Heart left ventricle (tissue), 13 donors: ENCODE data around the gene OTOA.
"Not testable (repeated sequence)": the region's sequence is repeated elsewhere in the genome, so short reads cannot be mapped to it uniquely, and the experiment has no call there.

ENCODE experiments used
- POLR2A ChIP-seq, 2 donors: fragments of 450-650 bp; IDR thresholded peaks; one replicate each; pipeline ENCODE4 v1.6.1; 2017; ENCODE audit warnings: antibody characterized with exemption in 2 of 2, mild to moderate bottlenecking in 2 of 2, moderate library complexity in 2 of 2
- TF ChIP-seq, protein P1 (sequence below), 12 donors: fragments of 200-600 bp; sonication (generic) in 4 of 12; IDR thresholded peaks; one replicate each; pipeline versions ENCODE4 v1.5.0 to v1.8.0; 2018 to 2022; ENCODE audit warnings: antibody characterized with exemption in 12 of 12, mild to moderate bottlenecking in 5 of 12
- donor health status: ischemic (EF 13 %, LVEDD 7.1; RV severe dilation, severe dysfunction).
- donor health status: DM: no; HTN: yes; CAD: no.
- donor health status: DM: no; HTN: no; CAD: no.
- donor health status: ischemic (EF 25% LVEDD 6.9; RV normal size, moderate dysfunction).
- donor health status: ischemic (EF 25% LVEDD 5.7; RV mildly dilated, moderate dysfunction).
- donor health status: ischemic (EF 35%, LVEDD 5.7; RV mildly dilated, moderate dysfunction).
- donor health status: nonischemic (EF 11% LVEDD 7.7; RV severe dilation, severe dysfunction).
- donor health status: DM: yes; HTN: yes; CAD: no.
- donor health status: PGD.
- donor health status: ischemic (EF 29% LVEDD 5.4; RV normal size, mild dysfunction).
- donor health status: nonischemic (EF 23%, LVEDD 6.1; RV moderate dilation, normal function).

DNA sequence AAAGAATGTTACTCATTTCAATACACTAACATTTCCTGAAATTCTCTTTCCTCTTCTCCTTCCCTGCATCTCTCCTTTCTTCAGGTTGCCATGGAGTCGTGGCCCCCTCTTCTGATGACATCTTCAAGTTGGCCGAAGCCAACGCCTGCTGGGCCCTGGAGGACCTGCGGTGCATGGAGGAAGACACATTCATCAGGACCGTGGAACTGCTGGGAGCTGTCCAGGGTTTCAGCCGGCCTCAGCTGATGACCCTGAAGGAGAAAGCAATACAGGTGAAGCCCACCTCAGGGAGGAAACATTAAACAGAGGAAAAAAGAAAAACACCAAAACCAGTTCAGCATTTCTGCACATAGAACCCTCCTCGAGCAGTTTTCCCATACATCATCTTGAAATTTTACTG is 76.9 kb downstream of the OTOA start:
- TF ChIP-seq, protein P1, sequence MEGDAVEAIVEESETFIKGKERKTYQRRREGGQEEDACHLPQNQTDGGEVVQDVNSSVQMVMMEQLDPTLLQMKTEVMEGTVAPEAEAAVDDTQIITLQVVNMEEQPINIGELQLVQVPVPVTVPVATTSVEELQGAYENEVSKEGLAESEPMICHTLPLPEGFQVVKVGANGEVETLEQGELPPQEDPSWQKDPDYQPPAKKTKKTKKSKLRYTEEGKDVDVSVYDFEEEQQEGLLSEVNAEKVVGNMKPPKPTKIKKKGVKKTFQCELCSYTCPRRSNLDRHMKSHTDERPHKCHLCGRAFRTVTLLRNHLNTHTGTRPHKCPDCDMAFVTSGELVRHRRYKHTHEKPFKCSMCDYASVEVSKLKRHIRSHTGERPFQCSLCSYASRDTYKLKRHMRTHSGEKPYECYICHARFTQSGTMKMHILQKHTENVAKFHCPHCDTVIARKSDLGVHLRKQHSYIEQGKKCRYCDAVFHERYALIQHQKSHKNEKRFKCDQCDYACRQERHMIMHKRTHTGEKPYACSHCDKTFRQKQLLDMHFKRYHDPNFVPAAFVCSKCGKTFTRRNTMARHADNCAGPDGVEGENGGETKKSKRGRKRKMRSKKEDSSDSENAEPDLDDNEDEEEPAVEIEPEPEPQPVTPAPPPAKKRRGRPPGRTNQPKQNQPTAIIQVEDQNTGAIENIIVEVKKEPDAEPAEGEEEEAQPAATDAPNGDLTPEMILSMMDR (IDR thresholded peaks at IDR 0.05) = not testable (repeated sequence)
- not testable (repeated sequence) for TF ChIP-seq POLR2A (IDR thresholded peaks at IDR 0.05)
